Progenitor cell of endocrine pancreas (in vitro differentiated cells): ENCODE data around the gene TRHDE. TPM values are rescaled to one million over a fixed set of nuclear protein-coding genes. Genes with fewer than 3 reads are reported as not detected.

Experiments
- DNase-seq: peaks from one replicate; pipeline ENCODE4 v3.0.0; 2021; ENCODE audit warnings: low spot score; ENCODE audit not compliant: unreplicated experiment
- H3K27ac Mint-ChIP-seq: 2 replicates; pipeline ENCODE4 v1.8.0; 2021; ENCODE audit warnings: mild to moderate bottlenecking, moderate library complexity, mixed read lengths
- H3K27me3 Mint-ChIP-seq: 2 replicates; pipeline ENCODE4 v1.8.0; 2021; ENCODE audit warnings: mixed read lengths
- H3K36me3 Mint-ChIP-seq: 2 replicates; pipeline ENCODE4 v1.8.0; 2022; ENCODE audit warnings: mixed read lengths; ENCODE audit not compliant: insufficient read depth
- H3K4me1 Mint-ChIP-seq: 2 replicates; pipeline ENCODE4 v1.8.0; 2021; ENCODE audit warnings: low read depth, mixed read lengths
- H3K4me3 Mint-ChIP-seq: 2 replicates; pipeline ENCODE4 v1.8.0; 2021; ENCODE audit warnings: low read depth, mild to moderate bottlenecking, moderate library complexity, mixed read lengths
- H3K9me3 Mint-ChIP-seq: 2 replicates; pipeline ENCODE4 v1.8.0; 2021; ENCODE audit warnings: low read depth, mixed read lengths
- total RNA-seq: library from RNA; stranded (reverse); gene quantifications from 2 replicates; pipeline ENCODE4 v1.2.1, GENCODE V29; 2021
- TF ChIP-seq, protein P1 (sequence below): fragments of 200-600 bp; sonication (generic); IDR thresholded peaks from one replicate; pipeline ENCODE4 v1.5.0; 2021; ENCODE audit warnings: antibody characterized with exemption, mild to moderate bottlenecking; ENCODE audit not compliant: unreplicated experiment

Gene TRHDE
- total RNA-seq, 1 donor from 2014 or later, result 2.7 TPM

DNA sequence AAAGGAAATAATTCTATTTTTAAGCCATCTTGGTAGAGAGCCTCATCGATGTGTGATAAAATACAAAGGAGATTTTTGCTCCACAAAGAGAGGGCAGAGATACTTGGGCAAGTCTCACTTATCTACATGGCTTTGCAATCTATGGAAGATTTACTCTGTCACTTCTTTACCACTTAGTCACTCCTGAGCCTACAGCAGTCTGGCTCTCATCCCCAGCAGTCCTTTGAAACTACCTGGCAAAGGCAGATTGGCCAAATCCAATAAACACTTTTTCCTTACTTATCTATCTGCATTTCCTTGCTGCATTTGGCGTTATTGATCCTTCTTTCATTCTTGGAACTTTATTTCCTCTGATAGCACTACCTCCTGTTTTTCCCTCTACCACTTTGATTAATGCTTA is 170.0 kb downstream of the TRHDE start:
- Mint-ChIP-seq H3K9me3 (peaks cover 15% of the 10 kb centered on the region), H3K4me3 (no peak overlapping the region), H3K27me3 (no peaks in the 10 kb centered on the region), H3K36me3 (peaks cover 3% of the 10 kb centered on the region), H3K4me1 (no peaks in the 10 kb centered on the region), H3K27ac (no peak overlapping the region)
- no peak for DNase-seq
- TF ChIP-seq, protein P1, sequence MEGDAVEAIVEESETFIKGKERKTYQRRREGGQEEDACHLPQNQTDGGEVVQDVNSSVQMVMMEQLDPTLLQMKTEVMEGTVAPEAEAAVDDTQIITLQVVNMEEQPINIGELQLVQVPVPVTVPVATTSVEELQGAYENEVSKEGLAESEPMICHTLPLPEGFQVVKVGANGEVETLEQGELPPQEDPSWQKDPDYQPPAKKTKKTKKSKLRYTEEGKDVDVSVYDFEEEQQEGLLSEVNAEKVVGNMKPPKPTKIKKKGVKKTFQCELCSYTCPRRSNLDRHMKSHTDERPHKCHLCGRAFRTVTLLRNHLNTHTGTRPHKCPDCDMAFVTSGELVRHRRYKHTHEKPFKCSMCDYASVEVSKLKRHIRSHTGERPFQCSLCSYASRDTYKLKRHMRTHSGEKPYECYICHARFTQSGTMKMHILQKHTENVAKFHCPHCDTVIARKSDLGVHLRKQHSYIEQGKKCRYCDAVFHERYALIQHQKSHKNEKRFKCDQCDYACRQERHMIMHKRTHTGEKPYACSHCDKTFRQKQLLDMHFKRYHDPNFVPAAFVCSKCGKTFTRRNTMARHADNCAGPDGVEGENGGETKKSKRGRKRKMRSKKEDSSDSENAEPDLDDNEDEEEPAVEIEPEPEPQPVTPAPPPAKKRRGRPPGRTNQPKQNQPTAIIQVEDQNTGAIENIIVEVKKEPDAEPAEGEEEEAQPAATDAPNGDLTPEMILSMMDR, result no peak

DNA sequence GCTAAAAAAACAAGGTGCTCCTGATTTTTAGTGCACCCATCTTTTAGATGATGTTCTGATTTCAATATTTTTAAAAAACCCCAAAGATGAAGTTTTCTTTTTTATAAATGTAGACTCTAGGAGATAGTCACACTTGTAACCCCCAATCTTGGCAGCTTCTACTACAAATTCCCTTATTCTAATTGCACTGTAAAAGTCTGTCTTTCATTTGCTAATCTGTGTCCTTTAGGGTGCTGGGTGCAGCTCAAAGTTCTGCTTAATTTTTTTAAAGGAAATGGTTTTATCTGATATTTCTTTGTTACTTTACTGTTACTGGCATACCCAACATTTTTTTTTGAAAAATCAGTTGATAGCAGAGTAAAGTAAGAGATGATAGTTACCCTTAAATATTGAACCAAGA is 172.0 kb downstream of the TRHDE start:
- Mint-ChIP-seq H3K27ac (no peak overlapping the region), H3K9me3 (peaks cover 6% of the 10 kb centered on the region), H3K27me3 (no peaks in the 10 kb centered on the region), H3K4me1 (no peaks in the 10 kb centered on the region), H3K4me3 (no peak overlapping the region), H3K36me3 (no peaks in the 10 kb centered on the region)
- TF ChIP-seq, protein P1, result no peak
- DNase-seq, result no peak

DNA sequence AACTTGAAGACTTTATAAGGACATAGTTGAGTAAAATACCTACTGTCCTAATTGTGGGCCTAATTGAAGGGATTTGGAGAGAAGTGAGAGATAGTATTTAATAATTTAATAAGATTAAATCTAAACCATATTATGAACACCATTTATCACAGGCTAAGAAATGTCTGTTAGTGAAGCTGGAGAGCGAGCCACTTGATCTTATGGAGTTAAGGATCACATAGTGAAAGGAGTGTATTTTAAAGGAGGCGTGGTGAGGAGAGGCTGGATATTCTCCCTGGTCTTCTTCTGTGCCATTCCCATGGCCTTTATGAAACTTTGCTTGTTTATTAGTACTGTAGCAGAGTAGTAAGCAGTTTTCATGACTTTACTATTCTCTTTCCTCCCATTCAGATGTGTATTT is 172.4 kb downstream of the TRHDE start:
- no peaks in the 10 kb centered on the region for H3K4me1 Mint-ChIP-seq
- no peaks in the 10 kb centered on the region for H3K27me3 Mint-ChIP-seq
- no peak overlapping the region for H3K4me3 Mint-ChIP-seq
- H3K36me3 Mint-ChIP-seq, result no peaks in the 10 kb centered on the region
- no peak overlapping the region for H3K27ac Mint-ChIP-seq
- H3K9me3 Mint-ChIP-seq, result peaks cover 2% of the 10 kb centered on the region
- no peak for DNase-seq
- TF ChIP-seq, protein P1, result no peak

DNA sequence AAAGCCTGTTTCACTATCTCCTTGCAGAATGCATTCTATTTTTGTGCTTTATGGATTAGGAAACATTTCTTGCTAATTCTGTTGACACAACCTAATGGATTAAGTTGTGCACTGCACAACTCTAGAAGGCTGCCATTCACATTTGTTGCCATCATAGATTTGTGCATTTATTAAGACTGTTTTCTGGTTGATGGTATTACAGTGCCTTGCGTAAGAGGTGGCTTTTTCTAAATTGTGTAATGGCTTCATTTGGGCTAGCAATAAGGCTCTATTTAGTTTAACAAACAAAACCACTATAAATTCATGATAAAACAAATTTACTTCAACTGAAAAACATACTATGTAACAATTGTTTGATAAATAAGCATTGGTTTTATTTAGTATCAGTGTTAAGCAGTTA is 175.9 kb downstream of the TRHDE start:
- peaks cover 15% of the 10 kb centered on the region for H3K9me3 Mint-ChIP-seq
- H3K4me3 Mint-ChIP-seq, result no peak overlapping the region
- peaks cover 4% of the 10 kb centered on the region for H3K36me3 Mint-ChIP-seq
- DNase-seq, result no peak
- TF ChIP-seq, protein P1, result no peak
- H3K4me1 Mint-ChIP-seq, result no peaks in the 10 kb centered on the region
- H3K27me3 Mint-ChIP-seq, result no peaks in the 10 kb centered on the region
- no peak overlapping the region for H3K27ac Mint-ChIP-seq

DNA sequence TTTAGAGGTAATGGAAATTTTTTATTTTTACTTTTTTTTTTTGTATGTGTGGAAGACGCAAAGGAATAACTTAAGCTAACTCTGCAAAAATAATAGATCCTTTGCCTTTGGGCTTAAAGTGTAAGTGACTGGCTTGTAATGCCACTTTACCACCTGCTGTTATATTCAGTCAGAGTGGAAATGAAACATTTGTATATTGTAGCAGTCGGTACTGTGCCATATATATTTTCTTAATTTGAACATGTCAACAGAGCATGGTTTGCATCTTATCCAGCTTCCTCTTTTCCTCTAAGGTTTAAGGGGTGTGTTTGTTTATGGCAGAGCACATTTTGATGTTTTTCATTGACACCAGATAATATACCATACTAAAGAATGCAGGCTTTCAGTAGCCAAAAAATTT is 176.6 kb downstream of the TRHDE start:
- no peaks in the 10 kb centered on the region for H3K4me1 Mint-ChIP-seq
- DNase-seq, result no peak
- no peak overlapping the region for H3K4me3 Mint-ChIP-seq
- H3K27me3 Mint-ChIP-seq, result no peaks in the 10 kb centered on the region
- no peak overlapping the region for H3K27ac Mint-ChIP-seq
- H3K36me3 Mint-ChIP-seq, result peaks cover 4% of the 10 kb centered on the region
- H3K9me3 Mint-ChIP-seq, result peaks cover 18% of the 10 kb centered on the region
- TF ChIP-seq, protein P1, result no peak
